ENCODE results near the gene ENTPD7.
A peak's percentile ranks its signal among the peaks of the same experiment; 100 is the strongest.
"Not testable (repeated sequence)": the region's sequence is repeated elsewhere in the genome, so short reads cannot be mapped to it uniquely, and the experiment has no call there.

ENTPD7 gene

GRCh38 chr10:99659031-99659867 is at the start of gene ENTPD7:
TSS of gene ENTPD7 (plus strand) at chr10:99659509. CDS start at chr10:99659957, 448 bp downstream.
- DNase-seq (ENCODE audit: low read depth), result peak; percentile 55

GRCh38 chr10:99610221-99610620 is 49.1 kb upstream of the ENTPD7 start:
- DNase-seq (ENCODE audit: low read depth), result no peak

DNA sequence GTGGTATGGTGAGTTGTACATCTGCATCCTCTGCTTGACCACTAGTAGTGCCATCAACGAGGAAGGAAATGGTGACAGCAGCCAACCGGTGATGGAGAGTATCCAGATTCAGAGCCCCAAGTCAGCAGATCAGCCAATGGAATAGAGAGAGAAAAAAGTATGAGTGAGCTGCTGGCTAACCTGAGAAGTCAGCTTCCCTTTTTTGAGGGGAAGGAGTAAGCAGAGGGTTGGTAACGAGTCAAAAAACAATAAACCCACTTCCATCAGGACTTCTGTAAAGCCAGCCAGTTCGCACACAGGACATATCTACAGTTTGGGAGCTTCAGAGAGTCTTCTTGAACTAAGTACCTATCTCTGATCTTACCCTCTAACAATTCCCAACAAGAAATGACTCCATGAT is 48.0 kb upstream of the ENTPD7 start:
- no peak for DNase-seq (ENCODE audit: low read depth)

GRCh38 chr10:99612167-99612831 is 47.0 kb upstream of the ENTPD7 start:
- DNase-seq (ENCODE audit: low read depth), result no peak

- no peak for DNase-seq (ENCODE audit: low read depth)
Observed at GRCh38 chr10:99615426-99615825, 43.9 kb upstream of the ENTPD7 start.

DNA sequence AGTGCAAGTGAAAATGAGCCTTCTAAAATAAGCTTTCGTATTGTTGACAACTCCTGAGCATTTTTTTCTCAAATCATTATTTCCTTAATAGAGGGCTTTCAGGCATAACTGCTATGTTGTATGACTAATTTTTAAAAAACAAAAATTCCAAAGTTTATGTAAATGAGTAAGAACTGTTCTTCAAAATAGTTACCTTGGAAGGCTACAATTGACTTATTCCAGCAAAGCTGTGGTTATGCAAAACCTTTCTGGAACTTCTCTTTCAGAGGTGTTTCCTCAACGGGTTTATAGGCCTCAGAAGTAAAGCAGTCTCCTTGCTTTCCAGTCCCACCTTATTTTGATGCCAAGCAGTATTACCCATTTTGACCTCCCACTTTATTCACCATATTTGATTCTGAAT is 41.6 kb upstream of the ENTPD7 start:
- no peak for DNase-seq (ENCODE audit: low read depth)

GRCh38 chr10:99619090-99619800 is 40.1 kb upstream of the ENTPD7 start:
- DNase-seq (ENCODE audit: low read depth), result no peak

DNA sequence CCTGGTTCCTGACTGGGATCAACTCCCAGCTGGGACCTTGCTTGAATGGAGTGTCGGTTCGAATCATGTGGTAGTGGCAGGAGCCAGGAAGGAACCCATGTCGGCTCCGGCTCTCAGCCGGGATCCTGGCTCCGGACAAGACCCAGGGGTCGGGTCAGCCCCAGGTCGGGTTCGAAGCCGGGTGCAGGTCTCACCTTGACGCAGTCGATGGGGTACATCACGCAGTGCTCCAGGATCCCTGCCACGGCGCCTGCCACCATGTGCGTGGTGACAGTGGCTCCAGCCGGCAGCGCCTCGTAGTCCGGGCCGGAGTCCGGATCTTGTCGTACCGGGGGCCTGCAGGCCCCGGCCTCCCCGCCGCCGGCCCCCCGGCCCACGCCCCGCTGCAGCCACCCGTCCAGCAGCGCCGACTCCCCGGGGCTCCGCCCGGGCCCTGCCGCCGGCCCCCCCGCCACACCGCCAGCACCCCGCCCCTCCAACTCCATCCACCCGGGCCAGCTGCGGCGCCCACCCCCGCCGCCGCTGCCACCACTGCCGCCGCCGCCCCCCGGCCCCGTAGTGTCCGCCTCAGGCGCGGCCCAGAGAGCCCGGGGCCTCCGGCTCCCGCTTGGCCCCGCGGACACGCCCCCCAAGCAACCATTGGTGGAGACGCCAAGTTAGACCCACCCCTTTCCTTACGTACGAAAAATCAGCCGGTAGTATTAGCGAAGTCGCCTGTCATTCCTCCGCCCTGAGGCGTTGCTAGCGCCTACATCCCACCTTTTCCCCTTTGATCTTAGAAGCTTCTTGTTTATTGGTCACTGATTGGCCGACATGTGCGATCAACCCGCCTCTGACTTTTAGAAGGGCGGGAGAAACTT is 39.2 kb upstream of the ENTPD7 start, which contains the start of gene SLC25A28:
Gene SLC25A28, minus strand, starts transcription at position 589 of the 860 bp plus-strand sequence. Its CDS starts 104 bp downstream, at position 485.
- DNase-seq (ENCODE audit: low read depth), result no peak

- DNase-seq (ENCODE audit: low read depth), result peak; percentile 90
Observed at GRCh38 chr10:99620711-99621453, 38.4 kb upstream of the ENTPD7 start.

GRCh38 chr10:99621454-99622251 is 37.7 kb upstream of the ENTPD7 start:
- no peak for DNase-seq (ENCODE audit: low read depth)

DNA sequence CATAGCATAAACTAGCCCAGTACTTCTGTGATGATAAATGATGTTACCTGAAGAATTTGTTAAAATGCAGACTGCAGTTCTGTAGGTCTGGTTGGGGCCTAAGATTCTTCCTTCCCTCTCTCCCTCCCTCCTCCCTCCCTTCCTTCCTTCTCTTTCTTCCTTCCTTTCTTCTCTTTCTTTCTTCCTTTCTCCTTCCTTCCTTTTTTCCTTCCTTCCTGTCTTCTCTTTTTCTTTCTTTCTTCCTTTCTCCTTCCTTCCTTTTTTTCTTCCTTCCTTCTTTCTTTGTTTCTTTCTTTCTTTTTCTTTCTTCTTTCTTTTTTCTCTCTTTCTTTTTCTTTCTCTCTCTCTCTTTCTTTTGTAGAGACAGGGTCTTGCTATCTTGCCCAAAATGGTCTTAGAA is 35.4 kb upstream of the ENTPD7 start:
- DNase-seq (ENCODE audit: low read depth), result no peak

- DNase-seq (ENCODE audit: low read depth), result not testable (repeated sequence)
Observed at GRCh38 chr10:99625124-99625523, 34.2 kb upstream of the ENTPD7 start.

GRCh38 chr10:99628923-99629624 is 30.2 kb upstream of the ENTPD7 start:
- no peak for DNase-seq (ENCODE audit: low read depth)

- DNase-seq (ENCODE audit: low read depth), result no peak
Observed at GRCh38 chr10:99629625-99629978, 29.7 kb upstream of the ENTPD7 start.

- no peak for DNase-seq (ENCODE audit: low read depth)
Observed at GRCh38 chr10:99630433-99630832, 28.9 kb upstream of the ENTPD7 start.

- DNase-seq (ENCODE audit: low read depth), result no peak
Observed at GRCh38 chr10:99630991-99631390, 28.3 kb upstream of the ENTPD7 start.

- DNase-seq (ENCODE audit: low read depth), result no peak
Observed at GRCh38 chr10:99631496-99631895, 27.8 kb upstream of the ENTPD7 start.

GRCh38 chr10:99633832-99634231 is 25.5 kb upstream of the ENTPD7 start:
- no peak for DNase-seq (ENCODE audit: low read depth)

GRCh38 chr10:99647601-99648151 is 11.6 kb upstream of the ENTPD7 start:
- no peak for DNase-seq (ENCODE audit: low read depth)
